Spleen (tissue), 11 donors: ENCODE measurements around the gene TIPARP. TPM values are rescaled to one million over a fixed set of nuclear protein-coding genes. Genes with fewer than 3 reads are reported as not detected.

Experiments used
- DNase-seq: peaks from one replicate; pipeline ENCODE4 v3.0.0-alpha.2; 2020
- H3K27ac ChIP-seq, 8 donors: fragments of 200-600 bp; sonication (generic) in 7 of 8; 1 replicate in 4 of 8; 2 replicates in 4 of 8; pipeline versions ENCODE4 v1.5.0 to v1.8.0; 2016 to 2021; ENCODE audit warnings: inconsistent platforms in 4 of 8, mild to moderate bottlenecking in 4 of 8, moderate library complexity in 1 of 8
- H3K27me3 ChIP-seq, 7 donors: fragments of 200-600 bp; sonication (generic) in 6 of 7; replicated peaks in 1 of 7; 1 replicate in 4 of 7; 2 replicates in 3 of 7; pipeline versions ENCODE4 v1.5.0 to v1.8.0; 2016 to 2021; ENCODE audit warnings: inconsistent platforms in 3 of 7, mild to moderate bottlenecking in 1 of 7
- H3K36me3 ChIP-seq, 6 donors: fragments of 200-600 bp; sonication (generic) in 5 of 6; 1 replicate in 4 of 6; 2 replicates in 2 of 6; pipeline versions ENCODE4 v1.5.0 to v1.8.0; 2016 to 2021; ENCODE audit warnings: inconsistent platforms in 2 of 6
- H3K4me1 ChIP-seq, 6 donors: fragments of 200-600 bp; sonication (generic) in 5 of 6; 1 replicate in 3 of 6; 2 replicates in 3 of 6; pipeline versions ENCODE4 v1.5.0 to v1.8.0; 2016 to 2021; ENCODE audit warnings: inconsistent platforms in 3 of 6
- H3K4me3 ChIP-seq, 8 donors: fragments of 200-600 bp; sonication (generic) in 7 of 8; 1 replicate in 4 of 8; 2 replicates in 4 of 8; pipeline versions ENCODE4 v1.5.0 to v1.8.0; 2016 to 2021; ENCODE audit warnings: inconsistent platforms in 4 of 8, mild to moderate bottlenecking in 4 of 8, moderate library complexity in 2 of 8
- H3K9me3 ChIP-seq, 8 donors: fragments of 200-600 bp; sonication (generic) in 7 of 8; 1 replicate in 4 of 8; 2 replicates in 4 of 8; pipeline versions ENCODE4 v1.5.0 to v1.8.0; 2016 to 2021; ENCODE audit warnings: inconsistent platforms in 4 of 8
- CTCF ChIP-seq, 11 experiments: fragments of 200-600 bp in 7 of 11; fragments of 450-650 bp in 4 of 11; sonication (generic) in 4 of 11; IDR thresholded peaks in 8 of 11; conservative IDR thresholded peaks in 3 of 11; 1 replicate in 7 of 11; 2 replicates in 4 of 11; pipeline versions ENCODE4 v1.4.0 to v1.8.0; 2016 to 2021; ENCODE audit warnings: antibody characterized with exemption in 11 of 11, inconsistent platforms in 4 of 11, mild to moderate bottlenecking in 1 of 11
- POLR2A ChIP-seq, 3 donors: fragments of 450-650 bp; IDR thresholded peaks; one replicate each; pipeline ENCODE4 v1.5.1; 2017; ENCODE audit warnings: antibody characterized with exemption in 3 of 3, mild to moderate bottlenecking in 1 of 3
- POLR2AphosphoS5 ChIP-seq, 3 donors: sonication (generic); formaldehyde crosslinking; IDR thresholded peaks; one replicate each; pipeline ENCODE4 v1.5.1; 2017; ENCODE audit warnings: antibody characterized with exemption in 3 of 3
- WGBS, 5 donors: extraction: QIAGEN DNeasy Blood & Tissue Kit in 3 of 5; methylation state at CpG; one replicate each; pipeline versions ENCODE4 v1.1.5 to v1.1.7; 2013 to 2018; 5-methylcytosine and 5-hydroxymethylcytosine counted together
- intact Hi-C: fragments of 100-400 bp; cut with DNase I; formaldehyde crosslinking; loops from one replicate; pipeline ENCODE4 v1.15.0; 2023; ENCODE audit warnings: low total_unique reads
- polyA plus RNA-seq, 3 donors: library from polyadenylated mRNA; stranded (reverse); fragments of 200-250 nt; gene quantifications; one replicate each; pipeline ENCODE4 v1.2.1, GENCODE V29; 2013
- total RNA-seq, 7 donors: library from RNA; depleted of rRNA in 3 of 7; stranded (reverse); fragments of >200 nt in 3 of 7; fragmentation: NEBNext Ultra II Directional in 4 of 7; extraction: Animal tissue kit (Norgen Biotek cat#: 25700) in 4 of 7; gene quantifications; one replicate each; pipeline versions ENCODE4 v1.1.0 to v1.2.1, GENCODE V29; 2016 to 2021
- donor health status: healthy with polysubstance abuse.
- donor health status: DM: no; HTN: no; CAD: no; lungs with moderate emphysema.
- donor health status: DM: no; HTN: no; CAD: no.
- donor health status: Bipolar disorder and iron deficiency.
- donor health status: healthy.
- donor health status: DM: no; HTN: no; CAD: no.
- donor health status: DM: yes; HTN: yes; CAD: no.

Gene TIPARP
- total and polyA plus RNA-seq, 10 donors: 4.5 to 39.8 (median 25.1) TPM

GRCh38 chr3:156664831-156665178 lies 9.6 kb upstream of the TIPARP start:
- intact Hi-C loops: no loop called here
- Histone ChIP-seq H3K4me3 (peak overlapping the region in 1 of 8 donors; percentile 24), H3K27me3 (no peaks in the 10 kb centered on the region), H3K36me3 (no peaks in the 10 kb centered on the region), H3K4me1 (peaks cover 6 to 79% (median 47%) of the 10 kb centered on the region in 6 donors), H3K27ac (peak overlapping the region in 7 of 8 donors; percentile 40 to 78 (median 66)), H3K9me3 (no peaks in the 10 kb centered on the region)
- DNase-seq: no peak
- TF ChIP-seq POLR2A (IDR thresholded peaks at IDR 0.05) (no peak), POLR2AphosphoS5 (IDR thresholded peaks at IDR 0.05) (no peak), CTCF (IDR thresholded peaks at IDR 0.05 in 8 of 11, conservative IDR thresholded peaks at IDR 0.05 in 3 of 11) (no peak)

GRCh38 chr3:156665291-156665690 lies 9.1 kb upstream of the TIPARP start:
- no peaks in the 10 kb centered on the region for H3K27me3 ChIP-seq
- H3K4me3 ChIP-seq: no peak overlapping the region
- H3K27ac ChIP-seq: peak overlapping the region in 6 of 8 donors; percentile 40 to 78 (median 64)
- no peak for DNase-seq
- peaks cover 6 to 84% (median 47%) of the 10 kb centered on the region in 6 donors for H3K4me1 ChIP-seq
- no peaks in the 10 kb centered on the region for H3K36me3 ChIP-seq
- H3K9me3 ChIP-seq: no peaks in the 10 kb centered on the region
- TF ChIP-seq POLR2A (IDR thresholded peaks at IDR 0.05): no peak
- no peak for TF ChIP-seq CTCF (IDR thresholded peaks at IDR 0.05 in 8 of 11, conservative IDR thresholded peaks at IDR 0.05 in 3 of 11)
- TF ChIP-seq POLR2AphosphoS5 (IDR thresholded peaks at IDR 0.05): no peak
- intact Hi-C loops: no loop called here
- WGBS, 5 donors: 39 to 80% (median 49%) methylated on average over 2 of the region's 2 CpGs

GRCh38 chr3:156666073-156666472 lies 8.3 kb upstream of the TIPARP start:
- DNase-seq: no peak
- Histone ChIP-seq H3K4me3 (no peak overlapping the region), H3K27ac (peak overlapping the region in 5 of 8 donors; percentile 49 to 78 (median 67)), H3K27me3 (no peaks in the 10 kb centered on the region), H3K9me3 (no peaks in the 10 kb centered on the region), H3K36me3 (no peaks in the 10 kb centered on the region), H3K4me1 (peaks cover 6 to 82% (median 42%) of the 10 kb centered on the region in 6 donors)
- intact Hi-C loops: no loop called here
- TF ChIP-seq CTCF (IDR thresholded peaks at IDR 0.05 in 8 of 11, conservative IDR thresholded peaks at IDR 0.05 in 3 of 11): no peak
- WGBS, 5 donors: 79 to 85% (median 84%) methylated on average over 1 of the region's 1 CpG

- no peaks in the 10 kb centered on the region for H3K36me3 ChIP-seq
- H3K27me3 ChIP-seq: no peaks in the 10 kb centered on the region
- DNase-seq: no peak
- H3K27ac ChIP-seq: peak overlapping the region in 2 of 8 donors; percentile 15 to 41
- H3K4me3 ChIP-seq: no peak overlapping the region
- peaks cover 6 to 71% (median 37%) of the 10 kb centered on the region in 6 donors for H3K4me1 ChIP-seq
- H3K9me3 ChIP-seq: no peaks in the 10 kb centered on the region
- 28 to 60% (median 40%) methylated on average over 4 of the region's 4 CpGs for WGBS, 5 donors
- intact Hi-C loops: no loop called here
- TF ChIP-seq POLR2AphosphoS5 (IDR thresholded peaks at IDR 0.05) (no peak), POLR2A (IDR thresholded peaks at IDR 0.05) (no peak), CTCF (IDR thresholded peaks at IDR 0.05 in 8 of 11, conservative IDR thresholded peaks at IDR 0.05 in 3 of 11) (no peak)
Observed at GRCh38 chr3:156668073-156668763, 6.2 kb upstream of the TIPARP start.
